Neural cell (in vitro differentiated cells): ENCODE data around the gene GLT8D1.

Source experiments
- CTCF ChIP-seq: fragments of 450-650 bp; IDR thresholded peaks from 2 replicates; pipeline ENCODE4 v1.5.1; 2014; ENCODE audit warnings: antibody characterized with exemption, mild to moderate bottlenecking, moderate library complexity; ENCODE audit not compliant: poor library complexity, severe bottlenecking
- EZH2 ChIP-seq: fragments of 200-600, 300-800 bp; shearing (Covaris generic), sonication (generic); IDR thresholded peaks from 2 replicates; pipeline ENCODE4 v1.6.1; 2014; ENCODE audit warnings: antibody characterized with exemption, low read length, borderline replicate concordance, mild to moderate bottlenecking; ENCODE audit not compliant: insufficient read depth, poor library complexity, severe bottlenecking

- no peak for TF ChIP-seq CTCF
- no peak for TF ChIP-seq EZH2
Observed at GRCh38 chr3:52722491-52722890, 16.9 kb upstream of the GLT8D1 start.
